Inflammatory macrophage treated with lipopolysaccharide for 4 hours (primary cell): Measurements from ENCODE around the gene FAM153A.
"Not testable (repeated sequence)": the region's sequence is repeated elsewhere in the genome, so short reads cannot be mapped to it uniquely, and the experiment has no call there.

Source experiments
- DNase-seq: peaks from one replicate; pipeline ENCODE4 v3.0.0-alpha.2; 2020

FAM153A gene

DNA sequence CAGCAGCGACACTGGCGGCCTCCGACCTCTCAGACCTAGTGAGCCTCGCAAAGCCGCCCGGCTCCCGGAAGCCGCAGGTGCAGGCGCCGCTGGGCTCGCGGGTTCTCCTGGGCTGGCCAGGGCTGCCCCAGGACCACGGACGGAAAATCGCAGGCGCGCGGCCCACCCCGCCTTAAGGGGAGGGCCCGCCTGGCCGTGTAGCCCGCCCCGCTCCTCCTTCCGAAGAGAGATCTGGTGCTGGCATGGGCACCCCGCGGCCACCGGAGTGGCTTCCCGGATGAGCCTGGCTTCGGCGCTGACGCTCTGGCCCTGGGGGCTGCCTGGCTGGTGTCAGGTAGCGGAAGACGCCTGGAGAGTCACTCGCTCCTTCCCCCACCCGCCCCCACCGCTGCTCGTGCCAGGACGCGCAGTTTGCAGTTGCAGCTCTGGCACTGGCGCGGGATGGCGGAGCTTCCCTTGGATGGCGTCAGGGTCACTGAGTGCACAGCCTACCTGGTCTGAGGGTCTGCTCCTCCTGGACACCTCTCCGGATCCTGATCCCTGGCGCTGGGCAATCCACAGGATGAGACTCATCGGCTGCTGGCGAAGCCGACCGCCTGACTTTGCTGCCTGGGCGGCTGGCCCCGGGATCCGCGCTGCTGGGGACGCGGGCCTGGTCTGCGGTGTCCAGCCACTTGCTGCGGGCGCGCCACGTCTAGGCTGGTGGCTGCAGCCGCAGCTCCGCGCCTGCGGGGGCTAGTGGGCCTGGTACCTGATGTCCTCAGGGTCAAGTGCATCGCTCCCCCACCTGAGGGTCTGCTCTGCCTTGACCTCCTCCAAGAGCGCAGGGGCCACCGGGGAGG, at the start of gene FAM153A:
FAM153A (minus strand) TSS at position 108 of the 842 bp plus-strand sequence.
- not testable (repeated sequence) for DNase-seq

GRCh38 chr5:177832287-177832686, 49.6 kb upstream of the FAM153A start:
- DNase-seq = not testable (repeated sequence)

DNA sequence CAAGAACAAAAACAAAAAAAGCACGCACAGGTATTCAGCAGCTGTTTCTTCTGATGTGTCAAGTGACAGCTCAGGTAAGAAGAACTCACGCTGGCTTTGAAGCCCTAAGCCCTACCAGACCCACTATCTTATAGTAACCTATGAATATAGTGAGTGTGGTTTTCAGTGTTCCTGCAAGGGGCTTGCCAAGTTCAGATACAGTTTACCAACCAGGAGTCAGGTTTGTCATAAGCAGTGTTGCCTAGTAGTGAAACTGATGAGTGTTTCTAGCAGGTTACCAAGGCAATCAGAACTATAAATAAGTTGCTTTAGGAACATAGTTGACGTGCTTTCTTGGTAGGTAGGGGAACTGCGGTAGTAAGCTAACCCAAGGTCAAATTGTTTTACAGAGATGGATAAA, 43.4 kb upstream of the FAM153A start:
- DNase-seq = not testable (repeated sequence)

GRCh38 chr5:177824776-177825175, 42.1 kb upstream of the FAM153A start:
- not testable (repeated sequence) for DNase-seq

- not testable (repeated sequence) for DNase-seq
These were observed 39.8 kb upstream of the FAM153A start for GRCh38 chr5:177822489-177822888.

- not testable (repeated sequence) for DNase-seq
These were observed 37.0 kb upstream of the FAM153A start for GRCh38 chr5:177819664-177820063.

DNA sequence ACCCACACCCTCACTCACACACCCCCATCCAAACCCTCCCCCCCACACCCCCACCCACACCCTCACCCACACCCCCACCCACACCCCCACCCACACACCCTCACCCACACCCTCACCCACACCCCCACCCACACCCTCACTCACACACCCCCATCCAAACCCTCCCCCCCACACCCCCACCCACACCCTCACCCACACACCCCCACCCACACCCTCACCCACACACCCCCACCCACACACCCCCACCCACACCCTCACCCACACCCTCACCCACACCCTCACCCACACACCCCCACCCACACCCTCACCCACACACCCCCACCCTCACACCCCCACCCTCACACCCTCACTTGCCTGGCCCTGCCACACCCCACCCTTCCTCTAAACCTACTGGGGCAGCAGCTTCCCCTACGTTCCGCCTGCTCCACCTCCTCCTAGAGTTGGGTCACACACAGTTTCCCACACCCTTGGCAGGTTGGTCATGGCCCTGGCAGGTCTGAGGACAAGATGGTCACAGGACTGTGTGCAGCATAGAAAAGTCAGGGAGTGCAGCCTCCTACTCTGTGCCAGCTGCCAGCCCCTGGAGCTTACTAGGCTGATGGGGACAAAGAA, 30.2 kb upstream of the FAM153A start:
- DNase-seq = not testable (repeated sequence)

DNA sequence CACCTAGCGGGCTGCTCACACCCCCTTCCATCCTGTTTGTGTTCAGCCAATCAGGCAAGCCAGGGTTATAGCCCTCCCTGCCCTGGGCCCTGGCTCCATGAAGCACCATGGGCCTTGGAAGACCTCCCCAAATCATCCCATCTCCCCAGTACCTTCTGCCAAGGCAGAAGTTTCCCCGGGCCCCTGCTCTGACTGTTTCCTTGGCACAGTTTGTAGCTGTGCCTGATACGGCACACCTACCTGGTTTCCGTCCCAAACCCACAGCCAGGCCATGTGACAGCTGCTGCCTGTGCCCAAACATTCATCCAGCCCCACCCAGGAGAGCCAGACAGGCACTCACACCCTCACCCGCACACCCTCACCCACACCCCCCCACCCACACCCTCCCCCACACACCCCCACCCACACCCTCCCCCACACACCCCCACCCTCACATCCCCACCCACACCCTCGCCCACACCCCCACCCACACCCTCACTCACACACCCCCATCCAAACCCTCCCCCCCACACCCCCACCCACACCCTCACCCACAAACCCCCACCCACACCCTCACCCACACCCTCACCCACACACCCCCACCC, 29.6 kb upstream of the FAM153A start:
- not testable (repeated sequence) for DNase-seq

- DNase-seq = not testable (repeated sequence)
These were observed 26.7 kb upstream of the FAM153A start for GRCh38 chr5:177809209-177809913.

GRCh38 chr5:177808420-177808819, 25.7 kb upstream of the FAM153A start:
- not testable (repeated sequence) for DNase-seq

GRCh38 chr5:177807265-177807664, 24.6 kb upstream of the FAM153A start:
- not testable (repeated sequence) for DNase-seq

DNA sequence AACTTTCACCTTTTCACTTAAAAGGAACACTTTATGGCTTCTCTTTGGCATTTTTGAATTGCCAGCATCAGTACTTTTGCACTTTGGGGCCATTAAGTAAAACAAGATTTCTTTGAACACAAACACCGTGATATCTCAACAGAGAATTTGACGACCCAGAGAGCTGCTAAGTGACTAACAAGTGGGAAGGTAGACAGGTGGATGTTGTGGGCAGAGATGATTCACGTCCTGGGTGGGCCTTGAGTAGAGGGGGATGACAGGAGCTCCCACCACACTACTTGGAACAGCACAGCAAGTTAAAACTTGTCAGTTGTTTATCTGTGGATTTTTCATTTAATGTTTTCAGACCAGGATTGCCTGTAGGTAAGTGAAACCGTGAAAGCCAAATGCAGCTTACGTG, 18.7 kb upstream of the FAM153A start:
- not testable (repeated sequence) for DNase-seq

DNA sequence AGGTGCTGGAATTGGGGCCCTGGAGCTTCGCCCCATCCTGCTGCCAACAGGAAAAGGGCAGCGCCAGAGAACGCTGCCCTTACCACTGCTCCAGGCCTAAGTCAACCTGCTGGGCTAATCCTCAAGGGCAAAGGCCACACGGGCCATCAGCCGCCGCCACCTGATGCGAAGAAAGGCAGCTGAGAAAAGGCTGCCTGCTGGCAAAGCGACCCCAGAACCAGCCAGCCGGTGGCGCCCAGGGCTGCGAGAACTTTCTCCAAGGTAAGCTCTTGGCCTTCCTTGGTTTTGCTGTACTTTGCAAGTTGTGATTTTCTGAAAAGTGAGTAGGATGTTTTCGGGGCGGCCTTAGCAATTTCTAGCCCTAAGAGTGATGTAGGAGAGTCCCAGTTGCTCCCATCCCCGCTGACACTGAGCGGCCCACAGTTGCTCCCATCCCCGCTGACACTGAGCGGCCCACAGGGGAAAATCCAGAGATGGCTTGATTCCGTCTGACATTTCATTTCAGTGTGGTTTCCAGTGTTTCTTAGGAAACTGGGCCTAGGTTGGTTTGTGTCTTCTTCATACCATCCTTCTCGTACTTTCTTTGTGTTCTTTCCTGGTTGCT, 15.6 kb upstream of the FAM153A start:
- DNase-seq = not testable (repeated sequence)

DNA sequence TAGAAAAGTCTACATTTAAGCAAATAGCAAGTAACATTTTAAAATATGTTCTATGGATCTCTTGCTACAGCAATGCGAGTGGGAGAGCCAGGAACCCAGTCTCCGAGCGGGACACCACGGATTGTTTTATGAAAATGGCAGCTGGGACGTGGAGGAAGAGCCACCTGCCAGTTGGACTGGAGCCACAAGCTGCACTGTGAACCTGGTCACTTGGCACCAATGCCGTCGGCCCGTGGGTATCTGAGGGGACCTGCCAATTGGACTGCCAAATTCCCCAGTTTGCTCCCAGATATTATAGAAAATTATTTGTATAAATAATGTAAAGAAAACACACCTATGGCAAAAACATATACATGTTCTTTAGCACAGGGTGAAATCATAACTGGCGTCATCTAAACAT, 10.6 kb upstream of the FAM153A start:
- DNase-seq = not testable (repeated sequence)

- not testable (repeated sequence) for DNase-seq
These were observed 8.9 kb upstream of the FAM153A start for GRCh38 chr5:177791649-177792048.

DNA sequence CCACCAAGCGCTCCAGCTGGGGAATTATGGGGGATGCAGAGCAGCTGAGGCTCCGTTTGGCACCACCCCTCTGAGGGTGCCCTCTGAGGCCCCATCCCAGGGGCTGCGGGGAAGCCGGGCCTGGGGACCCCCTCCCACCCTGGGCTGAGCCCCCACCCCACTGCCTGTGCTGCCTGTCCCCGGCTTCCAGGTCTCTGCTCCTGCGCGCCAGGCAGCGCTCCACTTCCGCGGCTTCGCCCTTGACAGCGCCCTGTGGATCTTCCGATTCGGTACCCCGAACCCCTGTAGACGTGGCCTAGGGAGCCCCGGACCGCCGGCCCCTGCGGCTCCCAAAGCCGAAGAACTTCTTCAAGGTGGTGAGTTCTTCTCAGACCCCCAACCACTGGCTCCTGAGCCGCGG, 530 bp downstream of the FAM153A start:
- not testable (repeated sequence) for DNase-seq

DNA sequence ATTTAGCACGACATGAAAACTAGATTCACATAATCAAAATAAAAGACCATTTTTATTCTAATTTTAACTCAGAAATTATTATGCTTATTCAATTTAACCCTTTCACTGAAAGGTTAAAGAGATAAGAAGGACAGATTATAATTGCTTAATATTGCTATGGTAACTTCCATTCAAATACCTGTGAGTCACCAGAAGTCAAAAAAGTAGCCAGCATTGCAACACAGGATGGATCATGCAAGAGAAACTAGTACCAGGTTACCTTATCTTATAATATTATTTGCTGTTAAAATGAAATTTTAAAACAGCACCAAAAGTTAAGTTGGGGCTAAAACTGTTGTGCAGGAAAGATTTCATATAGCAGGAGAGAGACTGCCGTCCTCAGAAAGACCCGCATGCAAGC, 11.5 kb downstream of the FAM153A start:
- not testable (repeated sequence) for DNase-seq

DNA sequence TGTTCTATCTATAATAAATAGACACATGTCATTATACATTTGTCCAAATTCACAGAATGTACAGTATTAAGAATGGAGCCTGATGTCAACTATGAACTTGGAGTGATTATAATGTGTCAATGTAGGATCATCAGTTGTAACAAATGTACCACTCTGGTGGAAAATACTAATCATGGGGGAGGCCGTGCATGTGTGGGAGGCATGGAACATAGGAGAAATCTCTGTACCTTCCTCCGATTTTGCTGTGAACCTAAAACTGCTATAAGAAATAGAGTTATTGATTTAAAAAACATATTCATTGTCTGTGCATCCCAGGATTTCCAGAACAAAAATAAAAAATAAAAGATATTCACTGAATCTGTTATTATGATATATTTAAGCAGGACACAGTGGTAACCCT, 12.1 kb downstream of the FAM153A start:
- DNase-seq = not testable (repeated sequence)

GRCh38 chr5:177763737-177764508, 18.8 kb downstream of the FAM153A start:
- DNase-seq = not testable (repeated sequence)

DNA sequence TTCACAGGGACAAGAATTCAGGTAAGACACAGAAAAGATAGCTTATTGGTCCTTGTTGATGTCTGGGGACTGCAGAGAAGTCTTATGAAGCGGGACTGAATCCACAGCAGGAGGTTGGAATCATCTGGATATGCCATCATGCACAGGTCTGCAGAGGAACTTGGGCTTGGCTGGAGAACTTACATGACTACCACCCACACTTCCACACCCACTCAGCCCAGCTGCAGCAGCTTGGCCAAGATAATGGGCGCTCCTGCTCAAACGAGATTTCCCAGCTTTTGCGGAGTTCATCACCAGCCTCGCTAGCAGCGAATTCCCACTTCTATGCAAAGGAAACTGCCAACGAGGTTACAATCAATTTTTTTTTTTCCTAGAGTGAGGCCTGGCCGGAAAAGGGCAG, 21.7 kb downstream of the FAM153A start:
- not testable (repeated sequence) for DNase-seq

DNA sequence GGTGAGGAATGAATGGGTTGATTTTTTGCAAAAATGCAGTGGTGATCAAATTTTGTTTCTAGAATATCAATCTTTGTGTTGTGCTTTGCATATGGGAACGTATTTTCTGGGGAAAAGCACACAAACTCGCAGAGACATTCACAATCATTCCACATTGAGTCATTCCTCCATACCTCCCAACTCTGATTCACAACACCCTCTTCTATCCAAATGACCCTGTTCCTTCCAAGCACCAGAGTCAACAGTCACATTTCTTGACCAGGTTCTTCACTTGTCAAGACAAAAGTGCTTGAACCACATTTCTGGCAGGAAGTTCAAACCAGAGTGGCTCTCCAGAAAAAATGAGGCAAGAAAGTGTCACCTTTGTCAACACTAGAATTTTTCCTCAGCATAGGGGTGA, 35.3 kb downstream of the FAM153A start:
- DNase-seq = not testable (repeated sequence)

- DNase-seq = not testable (repeated sequence)
These were observed 57.8 kb downstream of the FAM153A start for GRCh38 chr5:177724858-177725257.
